ENCODE results near the gene ACOD1.
"Not testable (repeated sequence)": the region's sequence is repeated elsewhere in the genome, so short reads cannot be mapped to it uniquely, and the experiment has no call there.

The ACOD1 gene

DNA sequence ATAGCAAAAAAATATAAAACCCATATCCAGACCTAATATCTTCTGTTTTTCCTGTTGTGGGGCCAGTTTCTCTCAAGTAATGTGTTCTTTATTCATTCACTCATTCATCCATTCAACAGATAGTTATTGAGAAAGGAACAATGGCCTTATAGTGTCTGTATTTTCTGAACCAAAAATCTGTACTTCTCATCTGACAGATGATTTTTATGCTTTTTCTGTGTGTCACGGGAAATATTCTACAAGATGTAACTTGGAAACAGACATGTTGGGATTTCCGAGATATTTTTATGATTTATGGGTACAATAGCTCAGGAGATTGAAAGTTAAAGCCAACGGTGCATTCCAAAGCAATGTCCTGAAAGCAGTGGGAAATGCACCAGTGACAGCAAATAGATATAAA is 5.7 kb downstream of the ACOD1 start:
- no peak for DNase-seq (ENCODE audit: low read depth)

DNA sequence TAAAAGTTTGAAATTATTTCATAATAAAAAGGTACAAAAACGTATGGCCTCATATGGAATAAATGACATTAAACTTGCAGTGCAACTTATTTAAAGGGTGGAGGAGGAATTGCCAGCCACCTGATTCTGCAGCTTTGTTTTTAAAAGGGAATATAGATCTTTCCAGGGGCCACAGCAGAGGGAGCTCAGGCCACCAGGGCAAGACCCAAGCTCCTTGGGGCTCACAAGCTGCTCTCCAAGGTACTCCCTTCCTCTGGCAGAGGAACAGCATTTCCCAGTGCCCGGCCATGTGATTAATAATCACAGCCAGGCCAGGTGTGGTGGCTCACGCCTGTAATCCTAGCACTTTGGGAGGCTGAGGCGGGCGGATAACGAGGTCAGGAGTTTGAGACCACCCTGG is 6.2 kb downstream of the ACOD1 start:
- no peak for DNase-seq (ENCODE audit: low read depth)

- DNase-seq (ENCODE audit: low read depth) = no peak
Measured at GRCh38 chr13:76955193-76955592, 6.9 kb downstream of the ACOD1 start.

GRCh38 chr13:76955661-76956060 is 7.3 kb downstream of the ACOD1 start:
- DNase-seq (ENCODE audit: low read depth) = no peak

DNA sequence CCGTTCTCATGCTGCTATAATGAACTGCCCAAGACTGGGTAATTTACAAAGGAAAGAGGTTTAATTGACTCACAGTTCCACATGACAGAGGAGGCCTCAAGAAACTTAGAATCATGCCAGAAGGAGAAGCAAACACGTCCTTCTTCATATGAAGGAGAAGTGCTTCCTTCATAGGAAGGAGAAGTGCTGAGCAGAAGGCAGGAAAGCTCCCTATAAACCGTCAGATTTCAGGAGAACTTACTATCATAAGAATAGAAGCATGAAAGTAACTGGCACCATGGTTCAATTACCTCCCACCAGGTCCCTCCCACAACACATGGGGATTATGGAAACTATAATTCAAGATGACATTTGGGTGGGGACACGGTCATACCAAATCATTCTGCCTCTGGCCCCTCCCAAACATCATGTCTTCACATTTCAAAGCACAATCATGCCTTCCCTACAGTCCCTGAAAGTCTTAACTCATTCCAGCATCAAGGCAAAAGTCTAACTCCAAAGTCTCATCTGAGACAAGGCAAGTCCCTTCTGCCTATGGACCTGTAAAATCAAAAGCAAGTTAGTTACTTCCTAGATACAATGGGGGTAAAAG is 10.6 kb downstream of the ACOD1 start:
- DNase-seq (ENCODE audit: low read depth) = no peak

DNA sequence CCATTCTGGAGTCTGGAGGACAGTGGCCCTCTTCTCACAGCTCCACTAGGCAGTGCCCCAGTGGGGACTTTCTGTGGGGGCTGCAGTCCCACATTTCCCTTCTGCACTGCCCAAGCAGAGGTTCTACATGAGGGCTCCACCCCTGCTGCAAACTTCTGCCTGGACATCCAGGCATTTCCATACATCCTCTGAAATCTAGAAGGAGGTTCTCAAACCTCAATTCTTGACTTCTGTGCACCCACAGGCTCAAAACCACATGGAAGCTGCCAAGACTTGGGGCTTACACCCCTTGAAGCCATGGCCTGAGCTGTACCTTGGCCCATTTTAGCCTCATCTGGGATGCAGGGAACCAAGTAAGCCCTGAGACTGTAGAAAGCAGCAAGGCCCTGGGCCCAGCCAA is 11.4 kb downstream of the ACOD1 start:
- DNase-seq (ENCODE audit: low read depth) = not testable (repeated sequence)

GRCh38 chr13:76965759-76966421 is 17.6 kb downstream of the ACOD1 start:
- DNase-seq (ENCODE audit: low read depth) = peak; percentile 85

GRCh38 chr13:76967031-76967430 is 18.7 kb downstream of the ACOD1 start:
- no peak for DNase-seq (ENCODE audit: low read depth)

- DNase-seq (ENCODE audit: low read depth) = no peak
Measured at GRCh38 chr13:76968041-76968440, 19.7 kb downstream of the ACOD1 start.

- peak; percentile 19 for DNase-seq (ENCODE audit: low read depth)
Measured at GRCh38 chr13:76969488-76970365, 21.4 kb downstream of the ACOD1 start.

GRCh38 chr13:76971215-76971614 is 22.9 kb downstream of the ACOD1 start:
- DNase-seq (ENCODE audit: low read depth) = no peak

DNA sequence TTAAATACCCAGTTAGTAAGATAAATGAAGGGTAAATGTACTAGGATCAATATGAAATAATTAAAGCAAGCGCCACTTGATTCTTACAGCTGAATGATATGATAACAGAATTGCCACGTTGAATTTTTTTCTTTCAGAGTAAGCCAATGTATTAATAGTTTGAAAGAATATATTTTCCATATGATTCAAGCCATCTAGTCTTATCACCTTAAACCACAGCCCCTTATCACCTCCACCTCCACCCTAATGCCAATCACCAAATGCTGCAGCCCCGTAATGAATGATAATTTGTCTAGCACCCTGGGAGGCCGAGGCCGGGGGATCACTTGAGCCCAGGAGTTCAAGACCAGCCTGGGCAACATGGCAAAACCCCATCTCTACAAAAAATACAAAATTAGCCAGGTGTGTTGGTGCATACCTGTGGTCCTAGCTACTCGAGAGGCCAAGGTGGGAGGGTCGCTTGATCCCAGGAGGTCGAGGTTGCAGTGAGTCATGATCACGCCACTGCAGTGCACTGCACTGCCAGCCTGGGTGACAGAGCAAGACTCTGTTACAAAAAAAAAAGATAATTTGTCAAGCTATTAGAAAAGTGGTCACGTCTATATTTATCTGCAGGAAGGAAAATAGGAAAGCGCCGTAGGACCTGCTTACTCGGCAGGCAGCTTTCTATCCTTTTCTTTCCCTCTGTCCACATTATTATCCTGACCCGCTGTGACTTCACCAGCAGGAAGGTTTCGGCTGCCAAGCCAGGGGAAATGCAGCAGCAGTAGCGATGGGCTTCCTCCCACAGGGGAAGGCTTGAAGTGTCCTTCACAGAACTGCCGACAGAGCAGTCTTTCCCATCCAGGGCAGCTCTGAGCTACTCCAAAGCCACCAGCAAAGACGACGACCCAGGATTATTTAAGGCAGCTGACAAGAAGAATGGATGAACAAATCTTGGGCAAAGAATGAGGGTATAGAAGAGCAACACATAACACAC is 23.8 kb downstream of the ACOD1 start:
- no peak for DNase-seq (ENCODE audit: low read depth)

DNA sequence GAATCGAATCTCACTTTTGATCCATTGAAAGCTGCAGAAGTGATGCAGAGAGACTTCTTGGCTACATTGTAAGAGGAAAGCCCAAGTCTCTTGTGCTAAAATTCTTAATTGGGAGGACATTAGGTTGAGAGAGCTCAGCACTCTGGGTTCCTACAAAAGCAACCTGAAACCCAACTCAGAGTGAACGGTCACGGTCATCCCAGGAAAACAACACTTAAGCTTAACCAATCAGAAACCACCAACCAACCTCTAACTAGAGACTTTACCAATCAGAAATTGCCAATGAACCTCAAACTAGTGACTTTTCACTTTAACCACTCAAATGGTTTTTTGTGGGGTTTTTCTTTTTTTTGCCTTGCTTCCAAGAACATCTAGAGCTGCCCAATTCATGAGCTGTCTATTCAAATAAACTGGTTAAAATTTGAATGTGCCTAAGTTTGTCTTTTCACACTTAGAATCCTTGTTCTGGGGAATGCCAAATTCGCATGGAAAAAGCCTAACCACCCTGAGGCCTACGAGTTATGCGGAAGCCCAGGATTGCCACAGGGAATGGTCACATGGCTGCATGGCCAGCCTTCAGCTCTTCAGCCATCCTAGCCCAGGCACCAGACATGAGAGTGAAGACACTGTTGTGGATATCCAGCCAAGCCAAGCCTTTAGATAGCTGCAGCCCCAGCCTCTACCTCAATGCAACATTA is 25.8 kb downstream of the ACOD1 start:
- no peak for DNase-seq (ENCODE audit: low read depth)

DNA sequence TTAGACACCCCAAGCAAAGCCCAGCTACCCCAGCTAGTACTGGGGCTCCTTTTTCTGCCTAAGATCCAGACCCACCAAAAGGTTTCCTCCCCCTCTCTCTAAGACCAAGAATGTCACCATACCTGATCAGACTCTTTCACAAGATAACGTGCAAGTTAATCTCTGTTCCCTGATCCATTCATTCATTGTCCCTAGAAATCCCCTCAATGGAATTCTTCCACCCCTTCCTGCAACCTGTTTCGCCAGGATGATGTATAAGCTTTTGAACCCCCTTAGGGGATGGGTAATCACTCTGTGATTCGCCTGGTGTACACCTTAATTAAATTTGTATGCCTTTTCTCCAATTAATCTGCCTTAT is 26.3 kb downstream of the ACOD1 start:
- DNase-seq (ENCODE audit: low read depth) = no peak

DNA sequence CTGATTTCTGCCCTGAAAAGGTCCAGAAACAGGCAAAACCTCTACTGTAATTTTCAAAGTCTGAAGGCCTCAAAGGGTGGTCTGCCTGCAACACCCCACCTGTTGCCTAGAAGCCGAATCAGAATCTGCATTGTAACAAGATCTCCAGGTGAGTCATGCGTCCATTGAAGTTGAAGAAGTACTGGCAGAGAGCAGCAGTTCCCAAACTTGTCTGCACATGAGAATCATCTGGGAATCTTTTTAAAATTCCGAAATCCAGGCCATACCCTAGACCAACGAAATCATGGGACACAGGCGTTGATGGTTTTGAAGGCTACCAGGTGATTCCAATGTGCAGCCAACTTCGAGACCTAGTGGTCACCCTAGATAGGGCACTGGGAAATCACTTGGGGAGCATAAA is 27.6 kb downstream of the ACOD1 start:
- DNase-seq (ENCODE audit: low read depth) = no peak

DNA sequence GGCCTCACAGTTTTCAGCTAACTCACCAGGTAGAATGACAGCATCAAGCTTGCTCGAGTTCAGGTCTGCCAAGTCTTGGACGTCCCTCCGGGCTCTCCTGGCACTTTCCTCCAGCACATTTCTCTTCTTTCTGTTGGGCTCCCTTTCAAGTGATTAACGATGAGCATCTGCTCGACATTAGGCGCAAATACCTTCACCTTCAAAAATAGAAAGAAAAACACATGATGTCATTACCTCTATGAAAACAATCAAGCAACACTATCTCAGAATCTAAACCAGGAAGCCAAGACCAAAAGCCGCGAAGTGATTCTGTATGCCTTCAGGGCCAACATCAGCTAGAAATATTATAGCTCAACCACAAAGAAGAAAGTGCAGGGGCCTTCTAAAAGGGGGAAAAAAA is 28.2 kb downstream of the ACOD1 start:
- peak; percentile 43 for DNase-seq (ENCODE audit: low read depth)

GRCh38 chr13:76976929-76977328 is 28.6 kb downstream of the ACOD1 start:
- DNase-seq (ENCODE audit: low read depth) = no peak

DNA sequence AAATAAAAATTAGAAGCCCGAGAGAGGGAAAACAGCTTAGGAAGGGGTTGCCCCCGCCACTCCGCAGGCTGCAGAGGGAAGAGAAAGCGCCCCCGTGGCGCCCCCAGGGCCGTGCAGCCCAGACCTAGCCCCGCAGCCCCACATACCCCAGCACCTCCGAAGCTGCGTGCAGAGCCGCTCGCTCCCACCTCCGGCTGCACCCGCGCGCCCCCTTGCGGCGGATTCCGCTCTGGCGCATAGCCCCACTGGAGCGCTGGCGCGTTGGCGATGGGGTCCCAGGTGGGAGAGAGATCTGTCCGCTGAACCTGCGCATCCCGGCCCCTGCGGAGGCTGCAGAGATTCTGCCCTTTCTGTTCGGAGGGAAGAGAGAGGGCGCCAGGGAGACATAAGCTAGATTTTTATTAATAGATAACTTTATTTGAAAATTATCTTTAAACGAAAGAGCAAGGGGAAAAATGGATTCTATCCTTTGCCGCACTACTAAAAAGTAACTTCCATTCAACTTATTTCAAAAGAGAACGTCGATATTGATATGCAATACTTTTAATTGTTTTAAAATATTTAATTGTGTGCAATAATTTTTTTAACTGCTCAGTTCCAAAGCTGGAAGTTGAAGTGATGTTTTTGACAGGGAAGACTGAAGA is 31.9 kb downstream of the ACOD1 start:
- peak; percentile 31 for DNase-seq (ENCODE audit: low read depth)

DNA sequence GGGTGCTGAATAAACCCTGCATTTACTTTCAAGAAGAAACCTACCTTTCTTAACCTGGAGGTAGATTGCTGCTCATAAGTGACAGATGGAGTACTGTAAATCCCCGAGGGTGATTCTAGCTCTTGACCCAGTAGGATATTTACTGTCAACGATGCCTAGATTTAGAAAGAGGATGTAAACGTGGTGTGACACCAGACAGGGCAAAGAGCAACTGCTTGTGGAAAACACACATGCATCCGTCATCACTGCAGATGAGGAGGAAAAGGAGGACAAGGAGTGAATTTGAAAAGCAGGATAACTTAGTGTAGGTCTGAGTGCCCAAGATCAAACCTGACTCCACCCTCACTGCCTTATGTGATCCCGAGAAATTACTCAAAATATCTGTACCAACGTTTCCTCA is 33.8 kb downstream of the ACOD1 start:
- no peak for DNase-seq (ENCODE audit: low read depth)

DNA sequence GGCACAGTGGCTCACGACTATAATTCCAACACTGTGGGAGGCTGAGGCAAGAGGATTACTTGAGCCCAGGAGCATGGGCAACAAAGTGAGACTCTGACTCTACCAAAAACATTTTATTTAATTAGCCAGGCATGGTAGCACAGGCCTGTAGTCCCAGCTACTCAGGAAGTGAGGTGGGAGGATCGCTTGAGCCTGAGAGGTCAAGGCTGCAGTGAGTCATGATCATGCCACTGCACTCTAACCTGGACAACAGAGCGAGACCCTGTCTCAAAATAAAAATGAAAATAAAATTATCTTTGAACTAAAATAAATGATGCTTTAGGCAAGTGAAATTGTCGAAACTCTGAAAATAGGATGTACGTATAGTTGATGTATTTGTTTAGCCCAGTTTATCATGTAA is 35.4 kb downstream of the ACOD1 start:
- DNase-seq (ENCODE audit: low read depth) = no peak

GRCh38 chr13:76991432-76991795 is 43.1 kb downstream of the ACOD1 start:
- no peak for DNase-seq (ENCODE audit: low read depth)

Data from iris pigment epithelial cell (primary cell).